ENCODE data around the gene TMEM270. TPM values are rescaled to one million over a fixed set of nuclear protein-coding genes. Genes with fewer than 3 reads are reported as not detected.
A peak's percentile ranks its signal among the peaks of the same experiment; 100 is the strongest.
"Not testable (repeated sequence)": the region's sequence is repeated elsewhere in the genome, so short reads cannot be mapped to it uniquely, and the experiment has no call there.

The TMEM270 gene
- polyA plus RNA-seq, 1 experiment: not detected

DNA sequence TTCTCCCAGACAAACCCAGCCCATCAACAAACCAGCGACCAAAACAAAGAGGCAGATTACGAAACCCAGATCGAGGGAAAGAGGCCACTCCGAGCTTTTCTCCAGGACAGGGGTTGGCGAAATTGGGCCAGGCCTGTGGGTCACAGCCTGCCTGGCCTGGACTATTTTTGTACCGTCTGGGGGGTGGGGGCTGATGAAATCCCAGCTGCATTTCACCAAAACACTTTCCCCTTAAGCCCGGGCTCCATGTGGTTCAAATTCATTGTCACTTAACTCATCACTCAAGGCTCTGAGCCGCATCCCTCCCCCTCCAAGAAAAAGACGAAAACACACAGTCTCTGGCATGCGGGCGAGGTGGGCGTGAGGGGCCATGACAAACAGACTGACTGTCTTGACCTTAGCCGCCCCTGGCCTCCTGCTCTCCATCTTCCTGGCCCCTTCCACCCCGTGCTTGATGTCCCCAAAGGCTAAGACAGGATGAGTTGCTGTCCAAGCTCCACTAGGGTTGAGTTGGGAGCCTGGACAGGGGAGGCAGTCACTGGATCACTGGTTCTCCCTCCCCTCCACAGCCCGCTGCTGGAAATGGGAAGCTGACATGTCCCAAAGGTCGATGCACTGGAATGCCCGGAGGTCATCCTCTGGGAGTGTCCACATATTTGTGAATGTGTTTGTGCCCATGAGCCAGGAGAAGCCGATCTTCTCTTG is 19.2 kb downstream of the TMEM270 start:
- H3K9me3 ChIP-seq (ENCODE audit: control insufficient read depth, insufficient read depth, low read length): no peaks in the 10 kb centered on the region
- POLR2A ChIA-PET: interaction anchor here (0.6 to 0.7 kb wide), 3 partner anchors 11 to 21 kb away, joined by 3 to 4 read pairs (median 3); no protein-coding TSS in a partner anchor
- H3K4me3 ChIP-seq (ENCODE audit: low read depth, low read length): no peak overlapping the region
- DNase-seq (ENCODE audit: low read depth, low spot score): no peak
- CTCF ChIA-PET: interaction anchor here (1.1 to 2.5 kb wide), 2 partner anchors 146 to 147 kb away, joined by 4 to 14 read pairs; no protein-coding TSS in a partner anchor
- TF ChIP-seq, protein P1, sequence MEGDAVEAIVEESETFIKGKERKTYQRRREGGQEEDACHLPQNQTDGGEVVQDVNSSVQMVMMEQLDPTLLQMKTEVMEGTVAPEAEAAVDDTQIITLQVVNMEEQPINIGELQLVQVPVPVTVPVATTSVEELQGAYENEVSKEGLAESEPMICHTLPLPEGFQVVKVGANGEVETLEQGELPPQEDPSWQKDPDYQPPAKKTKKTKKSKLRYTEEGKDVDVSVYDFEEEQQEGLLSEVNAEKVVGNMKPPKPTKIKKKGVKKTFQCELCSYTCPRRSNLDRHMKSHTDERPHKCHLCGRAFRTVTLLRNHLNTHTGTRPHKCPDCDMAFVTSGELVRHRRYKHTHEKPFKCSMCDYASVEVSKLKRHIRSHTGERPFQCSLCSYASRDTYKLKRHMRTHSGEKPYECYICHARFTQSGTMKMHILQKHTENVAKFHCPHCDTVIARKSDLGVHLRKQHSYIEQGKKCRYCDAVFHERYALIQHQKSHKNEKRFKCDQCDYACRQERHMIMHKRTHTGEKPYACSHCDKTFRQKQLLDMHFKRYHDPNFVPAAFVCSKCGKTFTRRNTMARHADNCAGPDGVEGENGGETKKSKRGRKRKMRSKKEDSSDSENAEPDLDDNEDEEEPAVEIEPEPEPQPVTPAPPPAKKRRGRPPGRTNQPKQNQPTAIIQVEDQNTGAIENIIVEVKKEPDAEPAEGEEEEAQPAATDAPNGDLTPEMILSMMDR (IDR thresholded peaks at IDR 0.05; ENCODE audit: low read depth, low read length): no peak
- peak overlapping the region; percentile 31 for H3K27ac ChIP-seq (ENCODE audit: low read depth, low read length)
- H3K27me3 ChIP-seq (ENCODE audit: control insufficient read depth, insufficient read depth, low read length): peaks cover 3% of the 10 kb centered on the region

DNA sequence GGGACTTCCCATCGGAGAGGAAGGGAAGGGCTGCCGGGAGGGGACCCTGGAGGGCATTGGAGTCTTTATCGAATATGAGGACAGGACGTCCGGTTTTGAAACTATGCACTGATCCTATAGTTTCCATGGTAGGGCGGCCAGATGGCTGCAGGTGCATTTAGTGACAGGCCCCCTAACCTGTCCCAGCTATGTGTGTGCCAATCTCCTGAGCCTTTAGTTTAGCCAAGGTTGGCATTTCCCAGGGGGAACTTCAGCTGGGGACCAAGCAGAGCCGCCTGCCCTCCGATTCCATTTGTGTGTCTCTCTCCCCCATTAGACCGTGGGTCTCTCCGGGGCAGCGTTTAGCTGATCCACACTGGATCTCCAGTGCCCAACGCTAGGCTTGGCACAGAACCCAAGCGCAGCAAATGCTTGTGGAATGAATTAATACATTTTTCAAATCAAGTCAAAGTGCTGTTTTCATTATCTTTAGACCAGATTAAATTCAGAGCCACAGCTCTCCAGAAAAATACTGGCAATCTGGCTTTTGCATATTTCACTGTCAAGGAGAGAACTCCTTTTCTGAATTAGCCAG is 19.9 kb downstream of the TMEM270 start:
- TF ChIP-seq, protein P1 (IDR thresholded peaks at IDR 0.05; ENCODE audit: low read depth, low read length): no peak
- Histone ChIP-seq H3K9me3 (ENCODE audit: control insufficient read depth, insufficient read depth, low read length) (no peaks in the 10 kb centered on the region), H3K27ac (ENCODE audit: low read depth, low read length) (no peak overlapping the region), H3K4me3 (ENCODE audit: low read depth, low read length) (no peak overlapping the region), H3K27me3 (ENCODE audit: control insufficient read depth, insufficient read depth, low read length) (peaks cover 3% of the 10 kb centered on the region)
- no peak for DNase-seq (ENCODE audit: low read depth, low spot score)
- CTCF ChIA-PET: interaction anchor here (2.5 kb wide), 1 partner anchor 146 kb away, joined by 14 read pairs; no protein-coding TSS in a partner anchor
- POLR2A ChIA-PET: no interaction called here

DNA sequence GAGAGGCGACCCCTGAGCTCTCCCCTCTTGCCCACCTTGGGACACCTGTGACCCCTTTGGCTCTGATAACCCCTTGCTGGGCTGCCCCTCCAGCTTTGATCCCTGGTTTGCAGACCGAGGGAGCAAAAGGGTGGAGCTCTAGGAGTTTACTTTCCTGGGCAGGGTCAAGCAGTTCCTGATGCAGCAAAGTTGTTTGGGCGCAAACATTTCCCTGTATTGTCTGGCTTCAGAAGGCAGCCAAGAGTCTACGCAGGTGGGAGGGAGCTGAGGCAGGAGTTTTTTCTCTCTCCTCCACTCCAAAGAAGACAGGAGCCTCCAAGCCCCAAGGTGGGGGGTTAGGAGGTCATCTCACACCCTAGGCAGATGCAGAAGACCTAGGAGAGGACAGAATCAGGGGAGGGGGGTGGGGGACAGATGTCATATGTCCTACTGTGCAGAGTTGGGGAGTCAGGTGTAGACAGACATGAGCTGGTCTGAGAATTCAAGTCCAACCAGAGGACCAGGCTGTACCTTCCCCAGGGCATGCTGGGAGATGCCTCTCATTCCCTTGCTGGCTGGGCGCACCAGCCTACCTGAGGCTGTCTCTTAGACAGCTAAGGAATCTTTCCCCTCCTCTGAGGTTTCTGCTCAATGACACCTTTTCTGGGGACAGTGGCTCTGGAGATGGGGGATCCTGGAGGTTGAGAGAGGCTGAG is 20.5 kb downstream of the TMEM270 start:
- Histone ChIP-seq H3K4me3 (ENCODE audit: low read depth, low read length) (no peak overlapping the region), H3K27ac (ENCODE audit: low read depth, low read length) (no peak overlapping the region), H3K27me3 (ENCODE audit: control insufficient read depth, insufficient read depth, low read length) (peaks cover 3% of the 10 kb centered on the region), H3K9me3 (ENCODE audit: control insufficient read depth, insufficient read depth, low read length) (no peaks in the 10 kb centered on the region; the same call in 1 of the 2 replicates)
- no peak for DNase-seq (ENCODE audit: low read depth, low spot score)
- CTCF ChIA-PET: interaction anchor here (2.5 kb wide), 1 partner anchor 145 kb away, joined by 14 read pairs; no protein-coding TSS in a partner anchor
- POLR2A ChIA-PET: no interaction called here
- TF ChIP-seq, protein P1 (IDR thresholded peaks at IDR 0.05; ENCODE audit: low read depth, low read length): no peak

DNA sequence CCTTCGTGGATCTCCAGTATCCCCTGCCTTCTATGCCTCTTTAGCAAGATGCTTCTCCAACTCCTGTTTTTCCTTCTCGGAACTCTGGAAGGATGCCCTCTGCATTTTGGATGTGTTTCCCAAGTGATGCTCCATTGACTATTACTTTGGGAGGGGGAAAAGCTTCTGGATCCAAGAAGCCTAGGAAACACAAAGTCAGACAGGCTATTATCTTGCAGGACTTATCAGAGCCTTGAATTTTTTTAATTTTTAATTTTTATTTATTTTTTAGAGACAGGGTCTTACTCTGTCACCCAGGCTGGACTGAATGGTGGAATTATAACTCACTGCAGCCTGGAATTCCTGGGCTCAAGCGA is 21.1 kb downstream of the TMEM270 start:
- ChIA-PET POLR2A (no interaction called here), CTCF (interaction anchor here (2.5 kb wide), 1 partner anchor 145 kb away, joined by 14 read pairs; no protein-coding TSS in a partner anchor)
- DNase-seq (ENCODE audit: low read depth, low spot score): no peak
- H3K27ac ChIP-seq (ENCODE audit: low read depth, low read length): no peak overlapping the region
- H3K4me3 ChIP-seq (ENCODE audit: low read depth, low read length): no peak overlapping the region
- peaks cover 3% of the 10 kb centered on the region for H3K27me3 ChIP-seq (ENCODE audit: control insufficient read depth, insufficient read depth, low read length)
- TF ChIP-seq, protein P1 (IDR thresholded peaks at IDR 0.05; ENCODE audit: low read depth, low read length): no peak
- H3K9me3 ChIP-seq (ENCODE audit: control insufficient read depth, insufficient read depth, low read length): no peaks in the 10 kb centered on the region; the same call in 1 of the 2 replicates

DNA sequence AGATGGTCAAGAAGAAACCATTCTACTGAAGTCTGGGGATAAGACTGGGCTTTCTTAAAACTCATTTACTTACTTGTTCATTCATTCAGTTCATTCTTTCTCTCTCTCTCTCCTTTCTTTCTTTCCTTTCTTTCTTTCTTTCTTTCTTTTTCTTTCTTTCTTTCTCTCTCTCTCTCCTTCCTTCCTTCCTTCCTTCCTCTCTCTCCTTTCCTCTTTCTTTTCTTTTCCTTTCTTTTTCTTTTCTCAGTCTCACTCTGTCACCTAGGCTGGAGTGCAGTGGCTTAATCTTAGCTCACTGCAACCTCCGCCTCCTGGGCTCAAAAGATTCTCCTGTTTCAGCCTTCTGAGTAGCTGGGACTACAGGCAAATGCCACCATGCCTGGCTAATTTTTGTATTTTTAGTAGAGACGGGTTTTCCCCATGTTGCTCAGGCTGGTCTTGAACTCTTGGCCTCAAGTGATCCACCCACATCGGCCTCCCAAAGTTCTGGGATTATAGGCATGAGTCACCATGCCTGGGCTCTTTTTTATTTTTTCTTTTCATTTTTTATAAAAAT is 24.0 kb downstream of the TMEM270 start:
- not testable (repeated sequence) for H3K9me3 ChIP-seq (ENCODE audit: control insufficient read depth, insufficient read depth, low read length); H3K27me3 ChIP-seq (ENCODE audit: control insufficient read depth, insufficient read depth, low read length); DNase-seq (ENCODE audit: low read depth, low spot score); H3K4me3 ChIP-seq (ENCODE audit: low read depth, low read length); H3K27ac ChIP-seq (ENCODE audit: low read depth, low read length)
- ChIA-PET CTCF (interaction anchor here (1.0 to 1.1 kb wide), 3 partner anchors 142 to 322 kb away, joined by 3 to 5 read pairs (median 3); no protein-coding TSS in a partner anchor), POLR2A (interaction anchor here (0.6 kb wide), 2 partner anchors 17 to 118 kb away, joined by 3 to 5 read pairs; no protein-coding TSS in a partner anchor)
